Neural progenitor cell (in vitro differentiated cells): ENCODE data around the gene OTOP3. TPM values are rescaled to one million over a fixed set of nuclear protein-coding genes. Genes with fewer than 3 reads are reported as not detected.

Source experiments
- DNase-seq: peaks from one replicate; pipeline ENCODE4 v3.0.0-alpha.2; 2016; ENCODE audit warnings: low spot score
- H2AFZ ChIP-seq: fragments of 200-600 bp; sonication (generic); replicated peaks from 2 replicates; pipeline ENCODE4 v1.6.1; 2016; ENCODE audit warnings: antibody characterized with exemption
- H3F3A ChIP-seq: fragments of 200-600 bp; sonication (generic); 2 replicates; pipeline ENCODE4 v1.6.1; 2016; ENCODE audit warnings: antibody characterized with exemption, low read depth
- H3K27ac ChIP-seq: fragments of 200-600 bp; sonication (generic); 2 replicates; pipeline ENCODE4 v1.5.1; 2016; ENCODE audit warnings: mild to moderate bottlenecking
- H3K27me3 ChIP-seq: fragments of 200-600 bp; sonication (generic); 2 replicates; pipeline ENCODE4 v1.6.1; 2016; ENCODE audit warnings: mild to moderate bottlenecking, moderate library complexity
- H3K36me3 ChIP-seq: fragments of 200-600 bp; sonication (generic); 2 replicates; pipeline ENCODE4 v1.5.1; 2016
- H3K4me1 ChIP-seq: fragments of 200-600 bp; sonication (generic); 2 replicates; pipeline ENCODE4 v1.6.1; 2016; ENCODE audit warnings: mixed run types
- H3K4me2 ChIP-seq: fragments of 200-600 bp; sonication (generic); 2 replicates; pipeline ENCODE4 v1.6.1; 2016
- H3K4me3 ChIP-seq: fragments of 200-600 bp; sonication (generic); 2 replicates; pipeline ENCODE4 v1.5.1; 2016
- H3K79me2 ChIP-seq: fragments of 200-600 bp; sonication (generic); 2 replicates; pipeline ENCODE4 v1.6.1; 2016; ENCODE audit warnings: low read depth
- H3K9ac ChIP-seq: fragments of 200-600 bp; sonication (generic); 2 replicates; pipeline ENCODE4 v1.6.1; 2016
- H3K9me3 ChIP-seq: fragments of 200-600 bp; sonication (generic); 2 replicates; pipeline ENCODE4 v1.5.1; 2016; ENCODE audit warnings: low read depth
- H4K20me1 ChIP-seq: fragments of 200-600 bp; sonication (generic); 2 replicates; pipeline ENCODE4 v1.6.1; 2016; ENCODE audit warnings: low read depth
- H3K27ac Mint-ChIP-seq: 3 replicates; pipeline ENCODE4 v1.8.0; 2021; ENCODE audit warnings: mixed read lengths
- H3K27me3 Mint-ChIP-seq: 2 replicates; pipeline ENCODE4 v1.8.0; 2022; ENCODE audit warnings: low read depth, mild to moderate bottlenecking, inconsistent platforms, moderate library complexity, mixed read lengths; ENCODE audit not compliant: insufficient read depth
- H3K36me3 Mint-ChIP-seq: 3 replicates; pipeline ENCODE4 v1.8.0; 2021; ENCODE audit warnings: mixed read lengths
- H3K4me1 Mint-ChIP-seq: 3 replicates; pipeline ENCODE4 v1.8.0; 2021; ENCODE audit warnings: mixed read lengths
- H3K4me3 Mint-ChIP-seq: 3 replicates; pipeline ENCODE4 v1.8.0; 2021; ENCODE audit warnings: mild to moderate bottlenecking, moderate library complexity, mixed read lengths
- H3K9me3 Mint-ChIP-seq: 3 replicates; pipeline ENCODE4 v1.8.0; 2020; ENCODE audit warnings: mixed read lengths
- CTCF ChIP-seq: fragments of 200-600 bp; sonication (generic); IDR thresholded peaks from 2 replicates; pipeline ENCODE4 v1.5.1; 2017; ENCODE audit warnings: antibody characterized with exemption, mild to moderate bottlenecking
- EZH2 ChIP-seq: fragments of 200-600 bp; sonication (generic); IDR thresholded peaks from 2 replicates; pipeline ENCODE4 v1.6.1; 2017; ENCODE audit warnings: antibody characterized with exemption, mild to moderate bottlenecking, moderate library complexity
- EZH2phosphoT487 ChIP-seq: fragments of 200-600 bp; sonication (generic); IDR thresholded peaks from 2 replicates; pipeline ENCODE4 v1.6.1; 2017; ENCODE audit warnings: antibody characterized with exemption
- total RNA-seq: library from RNA; depleted of rRNA; stranded (reverse); fragments of >200 nt; gene quantifications from 2 replicates; pipeline ENCODE4 v1.2.3, GENCODE V29; 2015; ENCODE audit warnings: low replicate concordance

Gene OTOP3
- total RNA-seq, 1 donor from 2014 or later: not detected

- peaks cover 20% of the 10 kb centered on the region for H3K4me1 Mint-ChIP-seq
- peaks cover 27% of the 10 kb centered on the region for H3K79me2 ChIP-seq
- H3K27ac Mint-ChIP-seq: no peak overlapping the region
- no peak overlapping the region for H3K4me3 Mint-ChIP-seq
- no peaks in the 10 kb centered on the region for H3K36me3 ChIP-seq
- H3K36me3 Mint-ChIP-seq: no peaks in the 10 kb centered on the region
- H2AFZ ChIP-seq: no peak overlapping the region
- H3K9me3 Mint-ChIP-seq: no peaks in the 10 kb centered on the region
- H4K20me1 ChIP-seq: peaks cover 14% of the 10 kb centered on the region
- peaks cover 8% of the 10 kb centered on the region for H3K4me1 ChIP-seq
- H3K27me3 ChIP-seq: no peaks in the 10 kb centered on the region
- no peaks in the 10 kb centered on the region for H3K9me3 ChIP-seq
- peaks cover 6% of the 10 kb centered on the region for H3K27me3 Mint-ChIP-seq
- H3K27ac ChIP-seq: no peak overlapping the region
- DNase-seq: no peak
- no peak overlapping the region for H3K9ac ChIP-seq
- H3K4me3 ChIP-seq: no peak overlapping the region
- no peak for TF ChIP-seq CTCF
- no peak for TF ChIP-seq EZH2phosphoT487
- TF ChIP-seq EZH2: no peak
- H3F3A ChIP-seq: peaks cover 18% of the 10 kb centered on the region
- H3K4me2 ChIP-seq: no peak overlapping the region
These were observed 50.5 kb downstream of the OTOP3 start for GRCh38 chr17:74986206-74986576.

- H2AFZ ChIP-seq: peak within 1 kb of the TSS; percentile 90
- Mint-ChIP-seq H3K36me3 (peaks cover 2% of the 10 kb centered on the region), H3K4me1 (peaks cover 14% of the 10 kb centered on the region), H3K4me3 (peak within 1 kb of the TSS; percentile 92), H3K9me3 (no peaks in the 10 kb centered on the region), H3K27ac (peak within 1 kb of the TSS; percentile 74), H3K27me3 (peaks cover 4% of the 10 kb centered on the region)
- TF ChIP-seq EZH2 (no peak), CTCF (peak; percentile 6)
- peaks cover 18% of the 10 kb centered on the region for H4K20me1 ChIP-seq
- peaks cover 5% of the 10 kb centered on the region for H3K4me1 ChIP-seq
- DNase-seq: peak; percentile 98
- peak within 1 kb of the TSS; percentile 80 for H3K4me2 ChIP-seq
- no peaks in the 10 kb centered on the region for H3K9me3 ChIP-seq
- H3F3A ChIP-seq: peaks cover 14% of the 10 kb centered on the region
- H3K4me3 ChIP-seq: peak within 1 kb of the TSS; percentile 98
- H3K36me3 ChIP-seq: no peaks in the 10 kb centered on the region
- no peaks in the 10 kb centered on the region for H3K27me3 ChIP-seq
- peak within 1 kb of the TSS; percentile 40 for H3K27ac ChIP-seq
- H3K9ac ChIP-seq: peak within 1 kb of the TSS; percentile 33
- H3K79me2 ChIP-seq: peaks cover 27% of the 10 kb centered on the region
These were observed 51.8 kb downstream of the OTOP3 start, which contains the start of gene CDR2L for GRCh38 chr17:74987418-74987908. CDR2L (plus strand) TSS chr17:74987632; CDS start chr17:74988044, 412 bp downstream.

GRCh38 chr17:74987909-74988711 lies 52.4 kb downstream of the OTOP3 start:
- Mint-ChIP-seq H3K36me3 (peaks cover 4% of the 10 kb centered on the region), H3K27ac (peak overlapping the region; percentile 74), H3K4me3 (peak overlapping the region; percentile 92), H3K4me1 (peaks cover 14% of the 10 kb centered on the region), H3K9me3 (no peaks in the 10 kb centered on the region), H3K27me3 (peaks cover 5% of the 10 kb centered on the region)
- H3K79me2 ChIP-seq: peaks cover 27% of the 10 kb centered on the region
- peaks cover 20% of the 10 kb centered on the region for H4K20me1 ChIP-seq
- no peaks in the 10 kb centered on the region for H3K36me3 ChIP-seq
- H3K4me2 ChIP-seq: peak overlapping the region; percentile 80
- H3K27ac ChIP-seq: peak overlapping the region; percentile 40
- peak overlapping the region; percentile 48 for H2AFZ ChIP-seq
- peaks cover 5% of the 10 kb centered on the region for H3K4me1 ChIP-seq
- peak overlapping the region; percentile 98 for H3K4me3 ChIP-seq
- peak; percentile 88 for DNase-seq
- H3F3A ChIP-seq: peaks cover 11% of the 10 kb centered on the region
- H3K27me3 ChIP-seq: no peaks in the 10 kb centered on the region
- peak overlapping the region; percentile 33 for H3K9ac ChIP-seq
- no peaks in the 10 kb centered on the region for H3K9me3 ChIP-seq
- TF ChIP-seq EZH2phosphoT487 (no peak), CTCF (peak; percentile 41)
